ENCODE results near the gene ZCWPW2. TPM values are rescaled to one million over a fixed set of nuclear protein-coding genes. Genes with fewer than 3 reads are reported as not detected.

Gene ZCWPW2
- total RNA-seq, 2 donors from 2014 or later: 0.81 to 2.7 TPM

DNA sequence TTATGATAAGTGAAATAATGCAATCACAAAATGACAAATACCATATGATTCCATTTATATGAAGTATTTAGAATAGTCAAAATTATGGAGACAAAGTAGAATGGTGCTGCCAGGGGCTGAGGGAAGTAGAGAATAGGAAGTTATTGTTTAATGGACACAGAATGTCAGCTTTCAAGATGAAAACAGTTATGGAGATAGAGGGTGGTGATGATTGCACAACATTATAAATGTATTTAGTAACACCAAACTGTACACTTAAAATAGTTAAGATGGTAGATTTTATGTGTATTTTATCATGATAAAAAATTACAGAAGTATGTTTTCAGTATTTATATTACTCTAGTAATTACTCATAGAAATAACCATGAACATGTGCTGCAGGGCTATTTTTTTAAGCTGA, 100.9 kb downstream of the ZCWPW2 start:
- Histone ChIP-seq H3K9me3 (no peaks in the 10 kb centered on the region), H3K27me3 (replicated peaks; ENCODE audit: insufficient read depth) (no peaks in the 10 kb centered on the region), H3K27ac (no peak overlapping the region), H3K4me3 (no peak overlapping the region), H3K36me3 (no peaks in the 10 kb centered on the region), H3K4me1 (ENCODE audit: control insufficient read depth in 1 of 2, low read depth in 2 of 2) (no peaks in the 10 kb centered on the region)
- DNase-seq (ENCODE audit: low spot score): no peak
- no peak for ATAC-seq (ENCODE audit: insufficient number of reproducible peaks, low FRiP score, low read depth)
- TF ChIP-seq, protein P1, sequence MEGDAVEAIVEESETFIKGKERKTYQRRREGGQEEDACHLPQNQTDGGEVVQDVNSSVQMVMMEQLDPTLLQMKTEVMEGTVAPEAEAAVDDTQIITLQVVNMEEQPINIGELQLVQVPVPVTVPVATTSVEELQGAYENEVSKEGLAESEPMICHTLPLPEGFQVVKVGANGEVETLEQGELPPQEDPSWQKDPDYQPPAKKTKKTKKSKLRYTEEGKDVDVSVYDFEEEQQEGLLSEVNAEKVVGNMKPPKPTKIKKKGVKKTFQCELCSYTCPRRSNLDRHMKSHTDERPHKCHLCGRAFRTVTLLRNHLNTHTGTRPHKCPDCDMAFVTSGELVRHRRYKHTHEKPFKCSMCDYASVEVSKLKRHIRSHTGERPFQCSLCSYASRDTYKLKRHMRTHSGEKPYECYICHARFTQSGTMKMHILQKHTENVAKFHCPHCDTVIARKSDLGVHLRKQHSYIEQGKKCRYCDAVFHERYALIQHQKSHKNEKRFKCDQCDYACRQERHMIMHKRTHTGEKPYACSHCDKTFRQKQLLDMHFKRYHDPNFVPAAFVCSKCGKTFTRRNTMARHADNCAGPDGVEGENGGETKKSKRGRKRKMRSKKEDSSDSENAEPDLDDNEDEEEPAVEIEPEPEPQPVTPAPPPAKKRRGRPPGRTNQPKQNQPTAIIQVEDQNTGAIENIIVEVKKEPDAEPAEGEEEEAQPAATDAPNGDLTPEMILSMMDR (IDR thresholded peaks at IDR 0.05): no peak

DNA sequence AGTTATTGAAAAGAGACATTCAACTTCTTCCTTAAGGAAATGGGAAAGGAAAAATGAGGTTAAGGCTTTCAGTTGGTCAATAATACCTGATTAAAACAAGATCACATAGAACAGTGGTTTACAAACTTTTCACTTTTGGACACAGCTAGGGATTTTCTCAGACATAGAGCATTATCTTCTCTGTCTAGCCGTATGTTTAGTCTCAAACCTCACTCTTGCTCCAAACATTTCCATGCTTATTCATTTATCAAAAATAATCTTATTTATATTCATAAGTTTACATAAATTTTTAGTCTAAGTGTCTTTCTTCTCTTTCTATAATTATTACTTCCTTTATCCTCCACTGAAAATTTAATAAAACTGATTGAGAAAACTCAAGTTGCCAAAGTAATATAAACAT, 114.3 kb downstream of the ZCWPW2 start:
- Histone ChIP-seq H3K4me3 (no peak overlapping the region), H3K36me3 (no peaks in the 10 kb centered on the region), H3K27ac (no peak overlapping the region), H3K27me3 (replicated peaks; ENCODE audit: insufficient read depth) (no peaks in the 10 kb centered on the region), H3K4me1 (ENCODE audit: control insufficient read depth in 1 of 2, low read depth in 2 of 2) (no peaks in the 10 kb centered on the region), H3K9me3 (no peaks in the 10 kb centered on the region)
- TF ChIP-seq, protein P1 (IDR thresholded peaks at IDR 0.05): no peak
- ATAC-seq (ENCODE audit: insufficient number of reproducible peaks, low FRiP score, low read depth) (no peak), DNase-seq (ENCODE audit: low spot score) (no peak)

DNA sequence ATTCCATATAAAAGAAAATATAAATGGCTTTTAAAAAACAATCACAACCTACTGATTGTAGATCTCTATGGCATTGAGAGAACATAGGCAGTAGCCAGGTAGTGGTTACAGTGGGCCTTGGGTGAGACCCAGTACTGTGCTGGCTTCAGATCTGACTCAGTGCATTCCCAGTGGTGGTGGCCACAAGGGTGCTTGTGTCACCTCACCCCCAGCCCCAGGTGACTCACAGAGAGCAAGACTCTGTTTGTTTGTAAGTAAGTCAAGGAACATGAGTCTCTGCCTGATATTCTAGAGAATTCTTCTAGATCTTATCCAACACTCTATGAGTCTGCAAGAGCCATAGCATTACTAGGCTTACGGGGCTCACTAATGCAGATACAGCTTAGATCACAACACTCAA, 118.9 kb downstream of the ZCWPW2 start:
- TF ChIP-seq, protein P1 (IDR thresholded peaks at IDR 0.05): no peak
- DNase-seq (ENCODE audit: low spot score): no peak
- no peaks in the 10 kb centered on the region for H3K4me1 ChIP-seq (ENCODE audit: control insufficient read depth in 1 of 2, low read depth in 2 of 2)
- no peak overlapping the region for H3K27ac ChIP-seq
- H3K36me3 ChIP-seq: no peaks in the 10 kb centered on the region
- H3K27me3 ChIP-seq (replicated peaks; ENCODE audit: insufficient read depth): no peaks in the 10 kb centered on the region
- no peak overlapping the region for H3K4me3 ChIP-seq
- H3K9me3 ChIP-seq: no peaks in the 10 kb centered on the region
- ATAC-seq (ENCODE audit: insufficient number of reproducible peaks, low FRiP score, low read depth): no peak

DNA sequence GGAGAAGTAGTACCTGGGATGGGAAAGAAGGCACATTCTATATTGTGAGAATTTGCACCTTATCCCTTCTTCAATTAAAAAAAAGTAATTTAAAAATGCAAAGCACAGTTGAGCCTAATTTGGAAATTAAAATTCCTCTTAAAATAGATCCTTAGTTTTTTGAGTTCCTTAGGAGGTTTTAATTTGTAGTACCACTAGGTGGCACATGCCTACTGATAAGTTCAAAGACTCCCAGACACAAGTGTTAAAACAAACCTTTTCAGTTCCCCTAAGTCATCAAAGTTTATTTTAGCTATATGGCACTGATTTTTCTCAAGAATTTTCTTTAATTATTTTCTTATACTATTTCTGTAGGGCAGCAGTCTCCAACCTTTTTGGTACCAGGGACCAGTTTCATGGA, 127.7 kb downstream of the ZCWPW2 start:
- H3K27me3 ChIP-seq (replicated peaks; ENCODE audit: insufficient read depth): no peaks in the 10 kb centered on the region
- DNase-seq (ENCODE audit: low spot score) (no peak), ATAC-seq (ENCODE audit: insufficient number of reproducible peaks, low FRiP score, low read depth) (no peak)
- H3K27ac ChIP-seq: no peak overlapping the region
- H3K4me1 ChIP-seq (ENCODE audit: control insufficient read depth in 1 of 2, low read depth in 2 of 2): no peaks in the 10 kb centered on the region
- TF ChIP-seq, protein P1 (IDR thresholded peaks at IDR 0.05): peak; percentile 58
- H3K36me3 ChIP-seq: no peaks in the 10 kb centered on the region
- no peaks in the 10 kb centered on the region for H3K9me3 ChIP-seq
- H3K4me3 ChIP-seq: no peak overlapping the region

DNA sequence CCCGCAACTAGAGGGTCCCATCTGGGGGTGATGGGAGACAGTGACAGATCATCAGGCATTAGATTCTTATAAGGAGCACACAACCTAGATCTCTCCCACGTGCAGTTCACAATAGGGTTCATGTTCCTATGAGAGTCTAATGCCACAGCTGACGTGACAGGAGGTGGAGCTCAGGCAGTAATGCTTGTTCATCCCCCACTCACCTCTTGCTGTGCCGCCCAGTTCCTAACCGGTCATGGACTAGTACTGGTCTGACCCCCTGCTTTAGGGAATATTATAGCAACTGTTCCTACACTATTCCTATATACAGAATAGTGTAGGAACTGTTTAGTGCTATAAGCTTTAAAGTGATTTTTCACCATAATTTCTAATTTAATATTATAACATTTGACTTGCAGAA, 128.2 kb downstream of the ZCWPW2 start:
- no peak overlapping the region for H3K27ac ChIP-seq
- TF ChIP-seq, protein P1 (IDR thresholded peaks at IDR 0.05): no peak
- no peaks in the 10 kb centered on the region for H3K27me3 ChIP-seq (replicated peaks; ENCODE audit: insufficient read depth)
- H3K36me3 ChIP-seq: no peaks in the 10 kb centered on the region
- H3K4me1 ChIP-seq (ENCODE audit: control insufficient read depth in 1 of 2, low read depth in 2 of 2): no peaks in the 10 kb centered on the region
- no peak for ATAC-seq (ENCODE audit: insufficient number of reproducible peaks, low FRiP score, low read depth)
- DNase-seq (ENCODE audit: low spot score): no peak
- H3K9me3 ChIP-seq: no peaks in the 10 kb centered on the region
- no peak overlapping the region for H3K4me3 ChIP-seq
